HepG2 (cell line): ENCODE data around the gene ARHGEF40. TPM values are rescaled to one million over a fixed set of nuclear protein-coding genes. Genes with fewer than 3 reads are reported as not detected.

Experiments used
- ARID4A ChIP-seq: sonication (generic); formaldehyde crosslinking; IDR thresholded peaks from 2 replicates; pipeline ENCODE4 v1.5.0; 2020; ENCODE audit warnings: mild to moderate bottlenecking, missing genetic modification reagents, borderline replicate concordance
- ARNTL ChIP-seq: sonication (generic); formaldehyde crosslinking; IDR thresholded peaks from 2 replicates; pipeline ENCODE4 v1.4.0; 2020; ENCODE audit warnings: mild to moderate bottlenecking, missing genetic modification reagents
- CAMTA2 ChIP-seq: sonication (generic); formaldehyde crosslinking; IDR thresholded peaks from 2 replicates; pipeline ENCODE4 v1.4.0; 2020; ENCODE audit warnings: mild to moderate bottlenecking, missing genetic modification reagents, borderline replicate concordance
- KLF12 ChIP-seq: sonication (generic); formaldehyde crosslinking; IDR thresholded peaks from 2 replicates; pipeline ENCODE4 v1.4.0; 2020; ENCODE audit warnings: missing genetic modification reagents, borderline replicate concordance
- LBX2 ChIP-seq: sonication (generic); formaldehyde crosslinking; IDR thresholded peaks from 2 replicates; pipeline ENCODE4 v1.5.0; 2020; ENCODE audit warnings: missing genetic modification reagents, mild to moderate bottlenecking, borderline replicate concordance
- MLXIP ChIP-seq: sonication (generic); formaldehyde crosslinking; IDR thresholded peaks from 2 replicates; pipeline ENCODE4 v1.9.0; 2021; ENCODE audit warnings: missing genetic modification reagents, borderline replicate concordance
- RBAK ChIP-seq: sonication (generic); formaldehyde crosslinking; IDR thresholded peaks from 2 replicates; pipeline ENCODE4 v1.5.1; 2020; ENCODE audit warnings: mild to moderate bottlenecking, missing genetic modification reagents
- SP4 ChIP-seq: sonication (generic); formaldehyde crosslinking; IDR thresholded peaks from 2 replicates; pipeline ENCODE4 v1.8.1; 2023; ENCODE audit warnings: mild to moderate bottlenecking, missing genetic modification reagents
- TRIM22 ChIP-seq: fragments of 450-650 bp; IDR thresholded peaks from 2 replicates; pipeline ENCODE4 v1.6.1; 2017
- ZNF12 ChIP-seq: sonication (generic); formaldehyde crosslinking; IDR thresholded peaks from 2 replicates; pipeline ENCODE4 v1.5.0; 2020; ENCODE audit warnings: missing genetic modification reagents
- ZSCAN22 ChIP-seq: sonication (generic); formaldehyde crosslinking; IDR thresholded peaks from 2 replicates; pipeline ENCODE4 v1.4.0; 2020; ENCODE audit warnings: mild to moderate bottlenecking, missing genetic modification reagents
- polyA plus RNA-seq, 8 experiments: library from polyadenylated mRNA; depleted of rRNA in 3 of 8; stranded (reverse) in 7 of 8; unstranded in 1 of 8; fragments of >200 nt; fragmentation: Illumina TruSeq in 4 of 8; extraction: Trizol in 4 of 8; gene quantifications; 2 replicates each; pipeline versions ENCODE4 v1.2.1 to v1.2.3, GENCODE V29; 2011 to 2016; ENCODE audit warnings: low read depth in 4 of 8, missing spikeins in 1 of 8, mixed read lengths in 1 of 8; ENCODE audit not compliant: insufficient read depth in 1 of 8
- total RNA-seq, 5 experiments: library from RNA; depleted of rRNA; stranded (reverse); fragments of >200 nt; fragmentation: Illumina TruSeq; extraction: Trizol; gene quantifications; 2 replicates each; pipeline ENCODE4 v1.2.3, GENCODE V29; 2016; ENCODE audit warnings: low read depth in 1 of 5
- TF ChIP-seq, protein P1 (sequence below): IDR thresholded peaks from 2 replicates; pipeline ENCODE4 v1.6.1; 2016; ENCODE audit warnings: missing compliant biosample characterization, missing genetic modification reagents, borderline replicate concordance
- TF ChIP-seq, protein P2 (sequence below): sonication (generic); formaldehyde crosslinking; IDR thresholded peaks from 2 replicates; pipeline ENCODE4 v1.4.0; 2020; ENCODE audit warnings: missing genetic modification reagents, borderline replicate concordance

The ARHGEF40 gene
- total and polyA plus RNA-seq, 2 of the 13 experiments (the other 11 are each of a cell fraction or from before 2014, with no cell fraction given): 28.1 to 78.1 TPM

DNA sequence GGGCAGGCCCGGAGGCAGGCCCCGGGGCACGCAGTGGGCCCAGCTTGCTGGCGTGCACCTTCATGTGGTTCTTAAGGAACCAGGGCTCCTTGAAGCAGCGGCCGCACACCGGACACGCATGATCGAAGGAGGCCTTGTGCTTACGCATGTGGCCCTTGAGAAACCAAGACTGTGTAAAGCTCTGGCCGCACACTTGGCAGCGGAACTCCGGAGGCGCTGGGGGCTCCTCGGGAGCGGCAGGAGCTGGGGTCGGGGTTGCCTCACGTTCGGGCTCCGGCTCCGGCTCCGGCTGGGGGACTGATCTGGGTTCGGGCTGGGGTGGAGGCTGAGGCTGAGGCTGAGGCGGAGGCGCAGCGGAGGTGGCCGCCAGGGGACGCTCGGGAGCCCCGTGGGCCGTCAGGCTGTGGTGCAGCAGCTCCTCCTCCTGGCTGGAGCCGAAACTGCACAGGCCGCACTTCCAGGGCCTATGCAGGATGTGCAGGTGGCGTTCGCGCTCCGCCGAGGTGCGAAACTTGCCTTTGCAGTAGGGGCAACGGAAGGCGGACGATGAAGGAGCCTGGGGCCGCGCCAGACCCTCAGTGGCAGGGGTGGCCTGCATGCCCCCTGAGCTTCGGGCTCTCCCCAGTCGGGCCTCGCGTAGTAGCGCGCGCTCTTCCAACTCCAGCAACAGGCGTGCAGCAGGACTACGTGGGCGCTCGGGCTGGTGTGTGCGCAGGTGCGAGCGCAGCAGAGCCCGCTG lies 22.3 kb downstream of the ARHGEF40 start (continued):
- TF ChIP-seq, protein P1, sequence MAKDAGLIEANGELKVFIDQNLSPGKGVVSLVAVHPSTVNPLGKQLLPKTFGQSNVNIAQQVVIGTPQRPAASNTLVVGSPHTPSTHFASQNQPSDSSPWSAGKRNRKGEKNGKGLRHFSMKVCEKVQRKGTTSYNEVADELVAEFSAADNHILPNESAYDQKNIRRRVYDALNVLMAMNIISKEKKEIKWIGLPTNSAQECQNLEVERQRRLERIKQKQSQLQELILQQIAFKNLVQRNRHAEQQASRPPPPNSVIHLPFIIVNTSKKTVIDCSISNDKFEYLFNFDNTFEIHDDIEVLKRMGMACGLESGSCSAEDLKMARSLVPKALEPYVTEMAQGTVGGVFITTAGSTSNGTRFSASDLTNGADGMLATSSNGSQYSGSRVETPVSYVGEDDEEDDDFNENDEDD (CRISPR knock-in tag): peak; percentile 78; the same call in 1 of the 2 replicates
- TF ChIP-seq CAMTA2 (CRISPR knock-in tag) (no peak), LBX2 (no peak), SP4 (CRISPR knock-in tag) (peak; percentile 68; the same call in 1 of the 2 replicates), KLF12 (CRISPR knock-in tag) (peak; percentile 70; the same call in 1 of the 2 replicates), TRIM22 (no peak), ARID4A (CRISPR knock-in tag) (peak; percentile 88), ARNTL (CRISPR knock-in tag) (0 out of 2 replicates have a peak, but pooled peaks have one; percentile 30), ZNF12 (CRISPR knock-in tag) (peak; percentile 53; the same call in 1 of the 2 replicates), MLXIP (CRISPR knock-in tag) (no peak), RBAK (CRISPR knock-in tag) (no peak), ZSCAN22 (CRISPR knock-in tag) (no peak)
- TF ChIP-seq, protein P2, sequence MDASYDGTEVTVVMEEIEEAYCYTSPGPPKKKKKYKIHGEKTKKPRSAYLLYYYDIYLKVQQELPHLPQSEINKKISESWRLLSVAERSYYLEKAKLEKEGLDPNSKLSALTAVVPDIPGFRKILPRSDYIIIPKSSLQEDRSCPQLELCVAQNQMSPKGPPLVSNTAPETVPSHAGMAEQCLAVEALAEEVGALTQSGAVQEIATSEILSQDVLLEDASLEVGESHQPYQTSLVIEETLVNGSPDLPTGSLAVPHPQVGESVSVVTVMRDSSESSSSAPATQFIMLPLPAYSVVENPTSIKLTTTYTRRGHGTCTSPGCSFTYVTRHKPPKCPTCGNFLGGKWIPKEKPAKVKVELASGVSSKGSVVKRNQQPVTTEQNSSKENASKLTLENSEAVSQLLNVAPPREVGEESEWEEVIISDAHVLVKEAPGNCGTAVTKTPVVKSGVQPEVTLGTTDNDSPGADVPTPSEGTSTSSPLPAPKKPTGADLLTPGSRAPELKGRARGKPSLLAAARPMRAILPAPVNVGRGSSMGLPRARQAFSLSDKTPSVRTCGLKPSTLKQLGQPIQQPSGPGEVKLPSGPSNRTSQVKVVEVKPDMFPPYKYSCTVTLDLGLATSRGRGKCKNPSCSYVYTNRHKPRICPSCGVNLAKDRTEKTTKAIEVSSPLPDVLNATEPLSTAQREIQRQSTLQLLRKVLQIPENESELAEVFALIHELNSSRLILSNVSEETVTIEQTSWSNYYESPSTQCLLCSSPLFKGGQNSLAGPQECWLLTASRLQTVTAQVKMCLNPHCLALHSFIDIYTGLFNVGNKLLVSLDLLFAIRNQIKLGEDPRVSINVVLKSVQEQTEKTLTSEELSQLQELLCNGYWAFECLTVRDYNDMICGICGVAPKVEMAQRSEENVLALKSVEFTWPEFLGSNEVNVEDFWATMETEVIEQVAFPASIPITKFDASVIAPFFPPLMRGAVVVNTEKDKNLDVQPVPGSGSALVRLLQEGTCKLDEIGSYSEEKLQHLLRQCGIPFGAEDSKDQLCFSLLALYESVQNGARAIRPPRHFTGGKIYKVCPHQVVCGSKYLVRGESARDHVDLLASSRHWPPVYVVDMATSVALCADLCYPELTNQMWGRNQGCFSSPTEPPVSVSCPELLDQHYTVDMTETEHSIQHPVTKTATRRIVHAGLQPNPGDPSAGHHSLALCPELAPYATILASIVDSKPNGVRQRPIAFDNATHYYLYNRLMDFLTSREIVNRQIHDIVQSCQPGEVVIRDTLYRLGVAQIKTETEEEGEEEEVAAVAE: peak; percentile 77; the same call in 1 of the 2 replicates
